ELF-1 (cell line): ENCODE measurements around the gene SPECC1L.

Experiments used
- DNase-seq: peaks from one replicate; pipeline ENCODE4 v3.0.0-alpha.2; 2016; ENCODE audit warnings: low read depth, low spot score

The SPECC1L gene

DNA sequence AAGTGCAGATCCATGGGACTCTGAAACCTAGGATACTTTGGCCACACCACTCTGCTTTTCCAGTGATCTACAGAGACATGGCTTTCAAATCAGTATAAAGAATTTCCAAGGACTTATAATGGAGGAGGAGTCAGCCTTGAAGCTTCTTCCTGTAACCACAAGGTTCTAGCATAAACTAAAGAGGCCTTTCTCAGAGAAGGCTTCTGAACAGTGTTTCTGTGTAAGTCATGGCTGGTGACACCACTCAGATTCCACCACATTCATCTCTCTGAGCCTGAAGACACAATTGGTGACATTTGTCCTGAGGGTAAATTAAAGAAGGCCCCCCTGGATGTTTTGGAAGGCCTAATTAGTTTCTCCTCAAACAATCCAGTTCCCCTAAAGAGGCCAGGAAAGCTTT, 127.8 kb downstream of the SPECC1L start:
- no peak for DNase-seq

DNA sequence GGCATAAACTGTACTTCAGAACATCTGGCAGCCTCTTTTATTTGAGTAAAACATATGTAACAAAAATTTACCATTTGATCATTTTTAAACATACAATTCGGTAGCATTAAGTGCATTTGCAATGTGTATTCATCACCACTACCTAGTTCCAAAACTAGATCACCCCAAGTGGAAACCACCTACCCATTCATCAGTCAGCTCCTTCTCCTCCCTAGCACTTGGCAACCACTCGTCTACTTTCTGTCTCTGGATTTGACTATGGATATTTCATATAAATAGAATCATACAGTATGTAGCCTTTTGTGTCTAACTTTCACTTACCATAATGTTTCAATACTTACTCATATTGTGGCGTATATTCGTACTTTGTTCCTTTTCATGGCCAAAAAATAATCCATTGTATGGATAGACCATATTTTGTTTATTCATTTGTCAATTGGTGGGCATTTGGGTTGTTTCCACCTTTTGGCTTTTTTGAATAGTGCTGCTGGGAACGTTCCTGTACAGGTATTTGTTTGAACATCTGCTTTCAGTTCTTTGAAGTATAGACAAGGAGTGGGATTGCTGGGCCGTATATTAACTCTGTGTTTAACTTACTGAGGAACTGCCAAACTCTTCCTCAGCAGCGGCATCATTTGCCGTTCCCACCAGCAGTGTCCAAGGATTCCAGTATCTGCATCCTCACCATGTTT, 129.5 kb downstream of the SPECC1L start:
- no peak for DNase-seq

DNA sequence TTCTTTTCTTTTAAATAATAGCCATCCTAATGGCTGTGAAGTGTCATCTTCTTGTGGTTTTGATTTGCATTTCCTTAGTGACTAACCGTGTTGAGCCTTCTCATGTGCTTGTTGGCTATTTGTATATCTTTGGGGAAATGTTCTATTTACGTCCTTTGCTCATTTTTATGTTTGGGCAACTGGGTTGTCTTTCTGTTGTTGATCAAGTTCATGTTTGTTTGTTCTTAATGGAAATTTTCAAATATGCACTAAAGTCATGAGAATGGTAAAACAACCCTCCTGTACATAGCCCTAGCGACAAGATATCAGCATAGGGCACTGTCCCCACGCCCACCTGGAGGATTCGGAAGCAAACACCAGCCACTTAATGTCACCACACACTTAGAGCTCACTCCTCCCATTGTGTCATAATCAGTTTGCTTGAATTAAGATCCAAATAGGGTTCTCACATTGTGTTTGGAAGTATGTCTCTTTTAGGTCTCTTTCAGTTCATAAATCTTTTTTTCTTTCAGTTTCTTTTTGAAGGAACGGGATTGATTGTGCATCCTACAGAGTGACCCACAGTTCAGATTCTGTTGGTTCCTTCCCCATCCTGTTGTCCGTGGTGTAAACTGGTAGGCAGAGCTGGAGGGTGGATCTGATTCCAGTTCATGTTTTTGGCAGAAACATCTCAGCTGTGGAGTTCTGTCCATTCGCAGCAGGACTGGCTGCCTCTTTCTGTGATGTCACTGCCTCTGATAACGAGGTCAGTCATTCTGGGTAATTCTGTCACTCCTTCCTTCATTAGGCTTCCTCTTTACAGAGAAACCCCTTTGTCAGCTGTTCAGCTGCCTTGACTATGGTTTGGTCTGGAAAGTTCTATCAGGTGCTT, 130.3 kb downstream of the SPECC1L start:
- no peak for DNase-seq

DNA sequence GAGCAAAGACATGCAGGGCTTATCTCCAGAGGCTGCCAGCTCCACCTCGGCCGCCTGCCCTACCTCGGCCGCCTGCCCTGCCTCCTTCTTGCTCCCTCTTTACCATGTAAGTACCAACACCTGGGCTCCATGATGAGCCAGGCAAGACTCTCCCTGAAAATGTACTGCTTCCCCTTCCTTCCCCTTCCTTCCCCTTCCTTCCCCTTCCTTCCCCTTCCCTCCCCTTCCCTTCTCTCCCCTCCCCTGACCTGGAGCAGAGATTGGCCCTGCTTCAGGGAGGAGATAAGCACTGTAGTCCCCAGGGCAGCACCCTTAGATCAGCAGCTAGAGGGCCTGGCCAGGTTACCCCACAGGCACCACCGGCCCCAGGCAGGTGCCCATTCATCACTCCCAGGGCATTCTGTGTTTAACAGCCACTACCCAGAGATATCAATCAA, 131.3 kb downstream of the SPECC1L start:
- DNase-seq: no peak

DNA sequence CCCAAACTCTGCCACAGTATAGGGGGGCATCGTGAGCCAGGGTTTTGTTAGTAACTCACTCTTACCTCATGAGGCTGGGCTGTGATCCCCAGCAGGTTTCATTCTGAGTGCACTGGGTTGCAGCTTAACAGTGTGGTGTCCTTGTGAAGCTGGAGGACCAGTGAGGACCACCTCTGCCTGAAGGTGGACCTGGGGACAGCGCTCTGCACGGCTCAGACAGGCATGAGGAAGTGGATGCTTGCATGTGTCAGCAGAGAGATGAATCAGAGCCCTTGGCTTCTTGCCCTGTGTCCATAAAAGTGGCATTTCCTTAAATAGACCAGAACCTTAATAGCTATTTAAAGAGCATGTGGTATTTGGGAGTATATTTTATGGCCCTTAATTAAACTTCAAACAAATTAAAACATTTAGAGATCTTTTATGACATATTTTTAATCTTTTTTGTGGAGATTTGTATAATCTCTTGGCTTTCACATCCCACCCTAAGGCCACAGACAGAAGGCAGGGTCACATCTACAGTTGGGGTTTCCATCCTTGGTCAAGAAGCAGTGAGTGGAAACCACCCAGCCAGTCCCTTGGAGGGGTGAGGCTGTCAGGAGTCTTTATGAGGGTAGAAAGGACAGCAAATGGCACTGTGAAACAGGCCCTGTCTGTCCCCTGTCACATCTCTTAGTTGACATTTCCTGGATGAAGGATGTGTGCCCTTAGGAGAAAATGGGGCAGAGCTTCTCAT, 132.0 kb downstream of the SPECC1L start:
- no peak for DNase-seq

DNA sequence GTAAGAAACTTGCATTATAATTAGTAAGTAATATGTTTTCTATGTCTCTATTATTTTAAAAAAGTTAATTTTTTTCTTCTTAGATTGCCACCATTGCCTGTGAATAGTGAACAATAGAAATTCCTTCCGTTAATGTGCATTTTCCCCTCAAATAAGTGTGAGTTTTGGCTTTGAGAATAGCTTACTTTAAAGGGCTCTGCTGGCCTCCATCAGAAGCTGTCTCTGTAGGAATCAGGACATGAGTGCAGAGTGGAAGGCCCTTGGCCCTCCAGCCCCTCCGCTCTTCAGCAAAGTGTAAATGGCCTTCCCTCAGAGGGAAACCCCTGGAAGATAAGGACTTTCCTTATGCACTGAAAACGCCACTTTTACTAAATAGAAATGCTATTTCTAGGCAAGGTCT, 132.7 kb downstream of the SPECC1L start:
- no peak for DNase-seq

DNA sequence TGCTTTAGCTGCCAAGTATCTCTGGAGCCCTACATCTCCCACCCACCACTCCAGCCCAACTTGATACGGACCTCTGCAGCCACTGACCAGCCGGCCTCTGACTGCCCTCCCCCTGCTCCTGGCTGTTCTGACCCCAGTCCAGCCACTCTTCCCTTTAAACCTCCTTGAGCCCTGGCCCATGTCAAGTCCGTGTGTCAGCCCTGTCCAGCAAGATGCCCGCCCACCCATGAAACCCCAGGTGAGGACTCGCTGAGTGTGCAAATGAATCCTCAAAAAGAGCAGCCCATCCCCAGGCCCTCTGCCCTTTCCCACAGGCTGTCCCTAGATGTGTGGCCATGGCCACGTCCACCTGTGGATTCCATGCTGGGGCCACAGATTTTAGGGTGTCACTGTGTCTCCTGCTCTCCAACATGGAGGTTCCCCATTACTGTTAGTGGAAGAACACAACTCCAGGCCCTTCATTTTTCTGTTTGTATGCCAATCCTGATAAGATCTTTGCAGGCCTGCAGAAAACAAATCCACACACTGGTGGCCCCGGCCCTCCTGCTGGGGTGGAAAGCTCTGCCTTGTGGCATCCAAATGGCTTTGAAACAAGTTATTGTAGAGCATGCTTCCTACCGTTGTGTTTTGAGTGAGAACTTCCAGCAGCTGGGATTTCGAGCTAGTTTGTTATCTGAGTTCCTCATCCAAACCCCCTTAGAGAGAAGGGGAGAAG, 134.1 kb downstream of the SPECC1L start:
- DNase-seq: no peak

DNA sequence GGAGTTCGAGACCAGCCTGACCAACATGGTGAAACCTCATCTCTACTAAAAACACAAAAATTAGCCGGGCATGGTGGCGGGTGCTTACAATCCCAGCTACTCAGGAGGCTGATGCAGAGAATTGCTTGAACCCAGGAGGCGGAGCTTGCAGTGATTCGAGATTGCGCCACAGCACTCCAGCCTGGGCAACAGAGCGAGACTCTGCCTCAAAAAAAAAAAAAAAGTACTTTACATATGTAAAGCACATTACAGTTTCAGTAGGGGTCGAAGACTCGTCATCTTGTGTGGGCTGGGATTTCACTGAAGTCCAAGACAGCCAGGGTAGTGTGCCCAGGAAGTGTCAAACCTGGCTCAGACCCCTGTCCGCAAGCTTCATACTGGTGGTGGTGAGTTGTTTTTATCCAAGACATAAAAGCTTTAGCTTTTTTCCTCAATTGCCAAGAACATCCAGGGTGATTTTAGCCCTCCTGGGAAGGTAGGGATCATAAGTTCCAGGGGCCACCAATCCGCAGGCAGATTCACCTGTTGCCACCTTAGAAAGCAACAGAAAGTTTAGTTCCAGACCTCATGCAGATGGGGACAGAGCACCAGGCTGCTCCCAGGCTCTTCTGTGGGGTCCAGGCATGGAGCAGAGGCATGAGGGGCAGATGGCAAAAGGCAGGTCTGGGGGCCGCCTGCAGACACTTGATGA, 135.1 kb downstream of the SPECC1L start:
- DNase-seq: no peak

DNA sequence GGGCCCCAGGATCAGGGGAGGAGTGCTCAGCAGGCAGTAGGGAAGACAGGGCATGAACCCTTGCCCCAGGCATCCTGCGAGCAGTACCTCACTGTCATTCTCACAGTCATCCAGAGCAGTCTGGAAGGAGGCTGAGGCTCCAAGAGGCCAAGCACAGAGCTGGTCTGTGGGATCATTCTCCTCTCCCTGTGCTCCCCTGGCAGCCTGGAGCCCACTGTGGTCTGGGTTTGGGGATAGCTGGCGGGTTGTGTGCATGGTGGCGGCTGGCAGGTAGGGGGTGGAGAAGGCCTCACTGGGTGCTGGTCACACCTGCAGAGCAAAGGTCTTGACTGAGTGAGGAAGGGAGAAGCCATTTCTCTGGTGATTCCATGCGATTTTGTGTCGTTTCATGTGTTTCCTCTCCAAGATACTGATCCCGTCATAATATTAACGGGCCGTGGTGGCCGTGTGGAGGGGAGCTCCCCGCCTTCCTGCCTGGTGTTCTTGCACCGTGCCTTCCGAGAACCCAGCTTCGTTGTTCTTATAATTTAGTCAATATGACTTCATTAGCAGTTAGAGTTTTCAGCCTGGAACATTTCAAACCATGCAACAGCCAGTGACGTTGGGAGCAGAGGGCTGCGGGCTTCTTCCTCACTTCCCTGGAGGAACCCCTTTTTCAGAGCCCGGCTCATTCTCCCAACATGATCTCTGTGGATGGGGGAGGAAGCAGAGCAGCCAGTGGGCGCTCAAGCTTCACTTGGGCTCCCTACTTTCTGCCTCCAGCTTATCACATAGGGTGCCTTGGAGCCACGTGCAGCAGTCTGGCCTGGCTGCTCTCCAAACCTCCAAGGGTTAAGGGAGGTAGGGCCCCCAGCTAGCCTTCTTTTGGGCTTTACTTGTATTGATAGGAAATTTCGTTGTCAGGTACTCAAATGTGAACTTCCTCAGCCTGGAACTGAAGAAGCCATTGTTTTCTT, 136.0 kb downstream of the SPECC1L start:
- no peak for DNase-seq

DNA sequence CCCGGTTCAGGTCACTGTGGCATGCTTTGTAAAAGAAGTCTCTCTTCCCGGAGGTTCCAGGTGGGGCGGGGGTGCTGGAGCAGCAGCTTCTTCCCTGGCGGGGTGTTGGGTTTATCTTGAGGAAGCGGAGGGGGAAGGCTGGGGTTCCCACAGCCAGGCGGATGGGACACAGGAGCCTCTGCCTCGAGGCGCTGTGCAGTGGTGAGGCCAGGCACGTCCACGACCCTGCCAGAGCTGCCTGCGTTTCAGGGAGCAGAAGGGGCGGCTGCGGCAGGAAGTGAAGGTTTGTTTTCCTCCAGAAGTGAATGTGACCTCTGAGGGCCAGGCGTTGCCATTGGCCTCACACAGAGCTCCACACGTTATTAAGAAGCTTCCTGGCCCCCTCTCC, 136.6 kb downstream of the SPECC1L start:
- no peak for DNase-seq

DNA sequence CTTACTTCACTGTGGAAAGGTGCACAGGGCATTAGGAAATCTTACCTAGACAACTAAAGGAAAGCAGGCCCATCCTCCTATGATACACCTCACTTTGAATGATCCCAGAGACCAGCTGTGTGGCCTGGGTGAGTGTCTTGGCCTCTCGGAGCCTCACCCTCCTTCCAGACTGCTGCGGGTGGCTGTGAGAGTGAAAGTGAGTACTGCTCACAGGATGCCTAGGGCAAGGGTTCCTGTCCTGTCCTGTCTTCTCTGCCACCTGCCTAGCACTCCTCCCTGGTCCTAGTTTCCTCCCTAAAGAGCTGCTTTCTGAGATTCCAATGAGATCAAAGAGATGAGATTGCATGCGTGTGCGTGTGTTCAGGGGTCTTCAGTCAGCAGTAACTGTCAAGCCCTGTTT, 137.3 kb downstream of the SPECC1L start:
- DNase-seq: no peak

DNA sequence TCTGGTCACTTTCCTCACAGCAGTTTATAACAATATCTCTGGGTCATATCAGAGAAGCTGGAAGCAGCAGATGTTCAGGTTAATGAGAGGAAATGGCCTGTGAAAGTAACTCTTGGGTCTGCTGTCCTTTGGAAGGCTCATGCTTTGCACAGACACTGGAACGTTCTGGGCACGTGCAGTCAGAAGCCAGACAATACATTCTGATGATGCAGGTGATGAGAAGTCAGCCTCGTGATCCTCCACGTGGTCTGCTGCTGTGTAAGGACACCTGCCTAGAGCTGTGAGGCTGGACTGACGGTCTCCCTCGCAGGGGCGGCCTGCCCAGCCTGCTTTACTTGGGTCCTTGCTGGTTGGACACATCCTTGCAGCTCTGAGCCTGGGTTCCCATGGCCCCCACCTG, 138.0 kb downstream of the SPECC1L start:
- no peak for DNase-seq

DNA sequence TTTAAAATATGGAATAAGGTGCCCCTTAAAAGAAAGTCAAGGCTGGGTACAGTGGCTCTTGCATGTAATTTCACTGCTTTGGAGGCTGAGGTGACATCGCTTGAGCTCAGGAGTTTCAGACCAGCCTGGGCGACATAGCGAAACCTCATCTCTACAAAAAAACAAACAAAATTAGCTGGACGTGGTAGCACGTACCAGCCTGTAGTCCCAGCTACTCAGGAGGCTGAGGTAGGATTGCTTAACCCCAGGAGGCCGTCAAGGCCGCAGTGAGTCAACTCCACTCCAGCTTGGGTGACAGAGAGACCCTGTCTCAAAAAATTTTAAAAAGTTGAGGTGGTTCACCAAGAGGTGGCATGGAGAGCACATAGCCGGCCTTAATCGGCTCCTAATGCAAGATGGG, 139.1 kb downstream of the SPECC1L start:
- DNase-seq: no peak

DNA sequence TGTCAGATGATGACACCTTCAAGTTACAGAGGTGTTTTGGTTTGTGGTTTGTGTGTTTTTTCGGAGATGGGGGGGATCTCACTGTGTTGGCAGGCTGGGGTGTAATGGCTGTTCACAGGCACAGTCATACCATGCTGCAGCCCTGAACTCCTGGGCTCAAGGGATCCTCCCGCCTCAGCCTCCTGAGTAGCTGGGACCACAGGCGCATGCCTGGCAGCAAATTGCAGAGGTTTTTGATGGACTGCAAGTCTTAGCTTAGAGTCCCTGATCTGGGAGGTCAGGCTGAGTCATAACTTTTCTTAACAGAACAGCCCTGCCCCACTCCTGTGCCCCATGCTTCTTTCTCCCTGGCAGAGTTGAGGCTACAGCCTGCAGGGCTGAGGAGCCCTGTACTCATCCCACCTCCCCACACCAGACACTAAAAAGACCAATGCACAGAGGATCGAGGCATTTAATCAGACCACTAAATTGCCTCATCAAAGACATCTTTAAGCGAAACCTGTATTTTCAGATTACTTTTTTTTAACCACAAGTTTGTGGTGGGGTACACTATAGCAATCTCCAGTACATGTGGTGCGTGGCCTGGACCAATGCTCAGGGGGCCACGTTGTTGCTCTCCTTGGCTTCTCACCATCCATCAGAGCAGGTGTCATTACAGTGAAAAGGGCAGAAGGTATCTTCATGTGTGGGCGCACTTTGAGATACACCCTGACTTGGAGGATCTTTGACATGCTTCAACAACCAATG, 139.7 kb downstream of the SPECC1L start:
- DNase-seq: no peak

DNA sequence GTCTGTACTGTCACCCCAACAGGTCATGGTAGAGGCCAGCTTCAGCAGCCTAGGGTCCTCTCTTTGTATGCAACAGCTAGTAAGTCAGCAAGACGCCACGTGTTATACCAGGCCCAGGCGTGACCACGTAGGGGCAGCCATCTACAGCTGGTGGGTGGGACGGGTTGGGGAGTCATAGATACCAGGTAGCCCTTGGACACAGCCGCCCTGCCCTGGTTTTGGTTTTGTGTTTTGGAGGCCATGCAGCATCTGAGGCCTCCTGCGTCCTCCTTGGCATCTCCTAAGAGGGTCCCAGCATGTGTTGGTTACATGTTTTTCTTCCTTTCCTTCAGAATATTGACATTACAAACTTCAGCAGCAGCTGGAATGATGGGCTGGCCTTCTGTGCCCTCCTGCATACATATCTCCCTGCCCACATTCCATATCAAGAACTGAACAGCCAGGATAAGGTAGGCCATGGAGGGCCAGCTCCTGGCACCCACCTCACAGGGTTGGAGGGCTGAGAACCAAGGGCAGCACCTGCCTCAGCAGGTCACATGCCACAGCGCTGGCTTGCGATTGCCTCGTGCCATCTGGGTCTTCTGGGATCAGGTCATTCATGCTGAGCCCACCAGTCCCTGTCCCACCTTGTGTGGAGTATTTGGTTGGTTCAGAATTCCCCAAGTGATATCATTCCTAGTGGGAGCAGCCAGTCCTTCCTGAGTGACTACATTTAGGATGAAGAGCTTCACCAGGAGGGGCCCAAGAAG, 140.8 kb downstream of the SPECC1L start:
- no peak for DNase-seq

DNA sequence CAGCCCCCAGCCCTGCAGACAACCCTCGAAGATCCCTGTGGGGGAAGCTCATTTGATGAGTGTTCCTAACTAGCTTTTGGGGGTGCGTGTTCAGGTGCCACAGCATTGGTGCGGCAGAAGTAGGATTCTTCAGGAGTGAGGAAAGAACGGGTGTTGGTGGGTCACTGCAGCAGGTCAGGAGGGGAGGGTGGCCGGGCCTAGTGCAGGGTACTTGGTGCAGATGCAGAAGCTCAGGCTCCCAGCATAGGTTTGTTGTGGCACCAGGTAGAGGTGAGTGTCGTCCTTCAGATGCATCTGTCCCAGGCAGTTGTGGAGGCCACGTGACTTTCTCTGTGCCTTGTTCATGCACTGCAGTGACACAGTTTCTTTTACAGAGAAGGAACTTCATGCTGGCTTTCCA, 141.6 kb downstream of the SPECC1L start:
- DNase-seq: no peak

DNA sequence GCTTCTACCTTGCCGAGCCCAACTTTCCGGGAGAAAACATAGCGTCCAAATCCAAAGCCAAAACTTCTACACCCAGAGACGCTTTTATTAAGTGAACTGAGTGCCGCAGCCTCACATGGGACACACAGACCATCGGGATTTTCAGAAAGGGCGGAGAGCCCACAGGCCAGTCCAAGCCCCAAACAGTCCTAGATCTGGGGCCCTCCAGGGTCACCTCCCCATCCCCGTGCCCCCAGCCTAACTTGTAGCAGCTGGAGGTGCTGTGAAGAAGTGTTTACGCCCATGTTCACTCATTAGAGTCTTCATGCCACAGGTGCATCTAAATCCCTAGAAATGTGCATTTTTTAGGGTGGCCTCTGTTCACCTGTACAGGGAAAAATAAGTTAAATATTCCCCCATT, 142.6 kb downstream of the SPECC1L start:
- DNase-seq: no peak

DNA sequence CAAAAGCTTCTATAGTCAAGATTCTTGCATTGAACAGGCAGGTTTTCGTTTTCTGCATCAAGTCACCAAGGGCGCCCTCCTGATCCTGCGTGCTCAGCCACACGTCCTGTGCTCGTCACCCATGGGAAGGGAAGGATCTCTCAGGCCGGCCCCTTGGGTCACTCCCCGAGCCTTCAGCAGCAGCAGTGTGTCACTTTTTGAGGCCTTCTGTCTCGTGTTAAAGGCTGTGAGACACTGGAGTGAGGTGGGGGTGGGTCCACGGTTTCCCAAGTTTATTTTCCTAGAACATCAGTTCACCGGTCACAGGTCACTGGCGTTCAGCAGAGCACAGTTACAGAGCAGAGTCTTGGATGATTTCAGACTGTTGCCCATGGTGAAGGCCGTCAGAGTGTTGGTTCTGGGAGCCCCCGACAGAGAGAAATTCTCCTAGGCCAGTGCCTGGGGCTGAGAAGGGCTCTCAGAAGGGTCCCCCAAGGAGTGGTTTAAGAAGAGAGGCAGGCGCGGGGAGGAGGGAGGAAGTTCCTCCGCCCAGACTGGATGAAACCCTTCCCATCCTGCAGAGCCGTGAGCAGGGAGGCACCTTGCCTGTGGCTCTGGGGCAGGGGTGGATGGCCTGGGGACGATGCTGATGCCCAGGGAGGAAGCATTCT, 143.2 kb downstream of the SPECC1L start:
- DNase-seq: no peak
